Endothelial cell of umbilical vein (primary cell): ENCODE results near the gene VAC14. TPM values are rescaled to one million over a fixed set of nuclear protein-coding genes. Genes with fewer than 3 reads are reported as not detected.

Source experiments
- BruUV-seq: library from RNA; stranded (reverse); fragments of 400-500 nt; replicated peaks from 2 replicates; lab custom pipeline; 2021; lab: Mats Ljungman, UMichigan
- CTCF ChIA-PET: fragments of 300-600, 350-600 bp; sonication (Branson Sonifier 250); formaldehyde crosslinking; loops from one replicate; lab custom pipeline; 2021; ENCODE audit warnings: antibody characterized with exemption, inconsistent platforms; lab: Charles Lee
- POLR2A ChIA-PET: fragments of 300-600, 350-600 bp; sonication (Branson Sonifier 250); formaldehyde crosslinking; loops from one replicate; lab custom pipeline; 2021; ENCODE audit warnings: antibody characterized with exemption, inconsistent platforms; lab: Charles Lee
- DNase-seq: peaks from one replicate; pipeline ENCODE4 v3.0.0-alpha.2; 2011; ENCODE audit warnings: low read depth, low spot score
- FAIRE-seq: peaks from 2 replicates; lab custom pipeline; 2011; peaks lifted over from hg19 to GRCh38; lab: Jason Lieb, UNC
- H2AFZ ChIP-seq: 2 replicates; pipeline ENCODE4 v1.6.0; 2012; ENCODE audit warnings: low read depth, low read length, control low read depth, inconsistent platforms
- H3K27ac ChIP-seq: 2 replicates; pipeline ENCODE4 v1.5.1; 2011; ENCODE audit warnings: low read depth, mild to moderate bottlenecking, control low read depth, low read length, moderate library complexity; ENCODE audit not compliant: insufficient read depth
- H3K27me3 ChIP-seq, 2 experiments: 2 replicates each; pipeline versions ENCODE4 v1.6.0 to v1.6.1; 2011; ENCODE audit warnings: low read length in 2 of 2, mixed read lengths in 1 of 2; ENCODE audit not compliant: control insufficient read depth in 2 of 2, insufficient read depth in 2 of 2
- H3K36me3 ChIP-seq, 2 experiments: 2 replicates in 1 of 2; 3 replicates in 1 of 2; pipeline ENCODE4 v1.5.1; 2011; ENCODE audit warnings: low read length in 2 of 2, mild to moderate bottlenecking in 1 of 2, moderate library complexity in 1 of 2; ENCODE audit not compliant: control insufficient read depth in 2 of 2, insufficient read depth in 2 of 2; ENCODE audit errors: extremely low read depth in 1 of 2
- H3K4me1 ChIP-seq: 3 replicates; pipeline ENCODE4 v1.5.1; 2011; ENCODE audit warnings: mild to moderate bottlenecking, low read length; ENCODE audit not compliant: control insufficient read depth, insufficient read depth; ENCODE audit errors: extremely low read depth
- H3K4me2 ChIP-seq: 2 replicates; pipeline ENCODE4 v1.6.1; 2011; ENCODE audit warnings: low read length, control low read depth, mixed read lengths; ENCODE audit not compliant: insufficient read depth
- H3K4me3 ChIP-seq, 3 experiments: fragments of 200-600 bp in 1 of 3; sonication (generic), shearing (Covaris generic) in 1 of 3; replicated peaks in 1 of 3; 2 replicates each; pipeline ENCODE4 v1.5.1; 2011 to 2016; ENCODE audit warnings: control low read depth in 3 of 3, low read length in 3 of 3, mild to moderate bottlenecking in 2 of 3, inconsistent platforms in 1 of 3, low read depth in 1 of 3, moderate library complexity in 1 of 3; ENCODE audit not compliant: insufficient read depth in 1 of 3
- H3K79me2 ChIP-seq: 2 replicates; pipeline ENCODE4 v1.6.0; 2012; ENCODE audit warnings: low read length, inconsistent platforms; ENCODE audit not compliant: control insufficient read depth, insufficient read depth
- H3K9ac ChIP-seq: replicated peaks from 2 replicates; pipeline ENCODE3; 2011; ENCODE audit warnings: low read length, control low read depth; ENCODE audit not compliant: insufficient read depth; ENCODE audit errors: extremely low read depth
- H3K9me1 ChIP-seq: replicated peaks from 3 replicates; pipeline ENCODE4 v1.6.0; 2011; ENCODE audit warnings: mild to moderate bottlenecking, low read length; ENCODE audit not compliant: control insufficient read depth, insufficient read depth; ENCODE audit errors: extremely low read depth
- H3K9me3 ChIP-seq: replicated peaks from 2 replicates; pipeline ENCODE4 v1.5.1; 2012; ENCODE audit warnings: low read length, inconsistent platforms; ENCODE audit not compliant: control insufficient read depth, insufficient read depth
- H4K20me1 ChIP-seq: replicated peaks from 2 replicates; pipeline ENCODE3; 2011; ENCODE audit warnings: mild to moderate bottlenecking, low read length; ENCODE audit not compliant: control insufficient read depth, insufficient read depth; ENCODE audit errors: extremely low read depth
- EZH2 ChIP-seq: IDR thresholded peaks from 2 replicates; pipeline ENCODE4 v1.6.1; 2012; ENCODE audit warnings: borderline replicate concordance, low read depth, mild to moderate bottlenecking, moderate library complexity, low read length, inconsistent platforms; ENCODE audit not compliant: severe bottlenecking
- JUN ChIP-seq: IDR thresholded peaks from 2 replicates; pipeline ENCODE4 v1.6.1; 2011; ENCODE audit warnings: borderline replicate concordance, low read depth; ENCODE audit not compliant: insufficient read length, insufficient read depth
- POLR2AphosphoS5 ChIP-seq: IDR thresholded peaks from 2 replicates; pipeline ENCODE4 v1.6.1; 2012; ENCODE audit warnings: low read depth, mild to moderate bottlenecking, control low read depth, low read length, moderate library complexity; ENCODE audit not compliant: insufficient read depth
- dilution Hi-C: fragments of 300-500 bp; cut with MboI; formaldehyde crosslinking; loops from one replicate; pipeline ENCODE4 v1.15.0; 2019; ENCODE audit warnings: low sequenced_read_pairs; ENCODE audit not compliant: extremely low pct_ligation_motif_present
- intact Hi-C: fragments of 100-400 bp; cut with micrococcal nuclease; formaldehyde crosslinking; loops from one replicate; pipeline ENCODE4 v1.10.0; 2022
- polyA plus RNA-seq, 4 experiments: library from polyadenylated mRNA; depleted of rRNA in 3 of 4; stranded (reverse) in 3 of 4; unstranded in 1 of 4; fragments of >200 nt; gene quantifications; 2 replicates each; pipeline versions ENCODE4 v1.2.1 to v1.2.3, GENCODE V29; 2011 to 2012; ENCODE audit warnings: missing spikeins in 1 of 4
- total RNA-seq: library from RNA; stranded (reverse); gene quantifications from 2 replicates; pipeline ENCODE4 v1.2.3, GENCODE V29; 2021
- TF ChIP-seq, protein P1 (sequence below): IDR thresholded peaks from 2 replicates; pipeline ENCODE4 v1.6.1; 2011; ENCODE audit not compliant: insufficient read depth, insufficient read length
- TF ChIP-seq, protein P2 (sequence below), 2 donors: IDR thresholded peaks; 1 replicate in 1 of 2; 2 replicates in 1 of 2; pipeline ENCODE4 v1.5.1; 2011; ENCODE audit warnings: low read length in 2 of 2, mild to moderate bottlenecking in 2 of 2, moderate library complexity in 2 of 2, control low read depth in 1 of 2, inconsistent platforms in 1 of 2, low read depth in 1 of 2; ENCODE audit not compliant: insufficient read depth in 1 of 2; ENCODE audit errors: extremely low read depth in 1 of 2

VAC14 gene
- total and polyA plus RNA-seq, 2 donors (not counting 3 experiments of a cell fraction or from before 2014, with no cell fraction given) = 37.6 to 57.9 TPM

- no peak for FAIRE-seq
- no peak for DNase-seq
- Histone ChIP-seq H3K79me2 (no peaks in the 10 kb centered on the region), H3K9me1 (no peaks in the 10 kb centered on the region), H3K4me3 (no peak overlapping the region), H2AFZ (no peak overlapping the region), H3K27ac (no peak overlapping the region), H3K4me2 (no peak overlapping the region), H3K27me3 (no peaks in the 10 kb centered on the region), H3K4me1 (no peaks in the 10 kb centered on the region), H3K36me3 (no peaks in the 10 kb centered on the region), H4K20me1 (no peaks in the 10 kb centered on the region), H3K9ac (no peak overlapping the region), H3K9me3 (no peaks in the 10 kb centered on the region)
- ChIA-PET CTCF (interaction anchor here (4.2 kb wide), 1 partner anchor 113 kb away, joined by 19 read pairs; no protein-coding TSS in a partner anchor), POLR2A (no interaction called here)
- no peak for TF ChIP-seq JUN
- no peak for TF ChIP-seq POLR2AphosphoS5
- TF ChIP-seq EZH2 = no peak
- TF ChIP-seq, protein P1, sequence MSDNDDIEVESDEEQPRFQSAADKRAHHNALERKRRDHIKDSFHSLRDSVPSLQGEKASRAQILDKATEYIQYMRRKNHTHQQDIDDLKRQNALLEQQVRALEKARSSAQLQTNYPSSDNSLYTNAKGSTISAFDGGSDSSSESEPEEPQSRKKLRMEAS = no peak
- intact Hi-C loops (no loop called here), dilution Hi-C loops (loop anchor here (25.0 kb wide), 1 partner anchor 121 kb away; no protein-coding TSS in a partner anchor)
- no TSS peak for BruUV-seq
Measured at GRCh38 chr16:70657956-70658355, 143.0 kb downstream of the VAC14 start.

- FAIRE-seq (no peak), DNase-seq (no peak)
- Histone ChIP-seq H3K27me3 (no peaks in the 10 kb centered on the region), H3K4me1 (no peaks in the 10 kb centered on the region), H3K4me3 (no peak overlapping the region), H3K9me1 (no peaks in the 10 kb centered on the region), H2AFZ (no peak overlapping the region), H3K27ac (no peak overlapping the region), H3K79me2 (no peaks in the 10 kb centered on the region), H4K20me1 (no peaks in the 10 kb centered on the region), H3K9ac (no peak overlapping the region), H3K36me3 (no peaks in the 10 kb centered on the region), H3K4me2 (no peak overlapping the region), H3K9me3 (no peaks in the 10 kb centered on the region)
- TF ChIP-seq, protein P2, sequence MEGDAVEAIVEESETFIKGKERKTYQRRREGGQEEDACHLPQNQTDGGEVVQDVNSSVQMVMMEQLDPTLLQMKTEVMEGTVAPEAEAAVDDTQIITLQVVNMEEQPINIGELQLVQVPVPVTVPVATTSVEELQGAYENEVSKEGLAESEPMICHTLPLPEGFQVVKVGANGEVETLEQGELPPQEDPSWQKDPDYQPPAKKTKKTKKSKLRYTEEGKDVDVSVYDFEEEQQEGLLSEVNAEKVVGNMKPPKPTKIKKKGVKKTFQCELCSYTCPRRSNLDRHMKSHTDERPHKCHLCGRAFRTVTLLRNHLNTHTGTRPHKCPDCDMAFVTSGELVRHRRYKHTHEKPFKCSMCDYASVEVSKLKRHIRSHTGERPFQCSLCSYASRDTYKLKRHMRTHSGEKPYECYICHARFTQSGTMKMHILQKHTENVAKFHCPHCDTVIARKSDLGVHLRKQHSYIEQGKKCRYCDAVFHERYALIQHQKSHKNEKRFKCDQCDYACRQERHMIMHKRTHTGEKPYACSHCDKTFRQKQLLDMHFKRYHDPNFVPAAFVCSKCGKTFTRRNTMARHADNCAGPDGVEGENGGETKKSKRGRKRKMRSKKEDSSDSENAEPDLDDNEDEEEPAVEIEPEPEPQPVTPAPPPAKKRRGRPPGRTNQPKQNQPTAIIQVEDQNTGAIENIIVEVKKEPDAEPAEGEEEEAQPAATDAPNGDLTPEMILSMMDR (IDR thresholded peaks at IDR 0.05; ENCODE audit: extremely low read depth in 1 of 2, insufficient read depth in 1 of 2, low read depth in 1 of 2, low read length in 2 of 2) = no peak
- no peak for TF ChIP-seq POLR2AphosphoS5
- BruUV-seq = no TSS peak
- dilution Hi-C loops (loop anchor here (25.0 kb wide), 1 partner anchor 119 kb away; no protein-coding TSS in a partner anchor), intact Hi-C loops (no loop called here)
- CTCF ChIA-PET = interaction anchor here (4.2 kb wide), 1 partner anchor 114 kb away, joined by 19 read pairs; no protein-coding TSS in a partner anchor
- POLR2A ChIA-PET = no interaction called here
Measured at GRCh38 chr16:70656712-70657263, 144.2 kb downstream of the VAC14 start.
